Measurements from ENCODE around the gene SLC16A5. TPM values are rescaled to one million over a fixed set of nuclear protein-coding genes. Genes with fewer than 3 reads are reported as not detected.
"Not testable (repeated sequence)": the region's sequence is repeated elsewhere in the genome, so short reads cannot be mapped to it uniquely, and the experiment has no call there.

The SLC16A5 gene
- total RNA-seq (ENCODE audit: low replicate concordance), result 16.4 and 42.0 TPM in 2 replicates
- long read RNA-seq, partial matches to known transcripts, result 7 of 15 reads
- long read RNA-seq, other reads (novel, unspliced or antisense), result 7 of 15 reads

- TF ChIP-seq CTCF (conservative IDR thresholded peaks at IDR 0.05), result no peak
- Mint-ChIP-seq H3K9me3 (no peaks in the 10 kb centered on the region), H3K27ac (peak within 1 kb of the TSS; percentile 87), H3K4me1 (ENCODE audit: unreplicated experiment) (peaks cover 53% of the 10 kb centered on the region), H3K36me3 (no peaks in the 10 kb centered on the region), H3K4me3 (peak within 1 kb of the TSS; percentile 84), H3K27me3 (no peaks in the 10 kb centered on the region)
- peak; percentile 85 for DNase-seq (ENCODE audit: extremely low spot score, unreplicated experiment)
These were observed at the start of gene SLC16A5 for GRCh38 chr17:75087558-75088453. Gene SLC16A5, plus strand, starts transcription at chr17:75087954. Its CDS starts 5,683 bp downstream, at chr17:75093637.

- H3K4me1 Mint-ChIP-seq (ENCODE audit: unreplicated experiment), result peaks cover 8% of the 10 kb centered on the region
- H3K4me3 Mint-ChIP-seq, result no peak overlapping the region
- peaks cover 10% of the 10 kb centered on the region for H3K27me3 Mint-ChIP-seq
- no peak for DNase-seq (ENCODE audit: extremely low spot score, unreplicated experiment)
- no peak for TF ChIP-seq CTCF (conservative IDR thresholded peaks at IDR 0.05)
- H3K9me3 Mint-ChIP-seq, result no peaks in the 10 kb centered on the region
- no peak overlapping the region for H3K27ac Mint-ChIP-seq
- peaks cover 17% of the 10 kb centered on the region for H3K36me3 Mint-ChIP-seq
These were observed 48.5 kb upstream of the SLC16A5 start for GRCh38 chr17:75039238-75039637.

GRCh38 chr17:75041656-75042280, 46.0 kb upstream of the SLC16A5 start:
- no peak overlapping the region for H3K4me3 Mint-ChIP-seq
- H3K27ac Mint-ChIP-seq, result no peak overlapping the region

GRCh38 chr17:75043789-75044188, 44.0 kb upstream of the SLC16A5 start:
- H3K4me1 Mint-ChIP-seq (ENCODE audit: unreplicated experiment), result peaks cover 24% of the 10 kb centered on the region
- not testable (repeated sequence) for H3K27ac Mint-ChIP-seq

More at GRCh38 chr17:75041656-75042280, 46.0 kb upstream of the SLC16A5 start:
- no peak for DNase-seq (ENCODE audit: extremely low spot score, unreplicated experiment)
- Mint-ChIP-seq H3K4me1 (ENCODE audit: unreplicated experiment) (peaks cover 15% of the 10 kb centered on the region), H3K27me3 (no peaks in the 10 kb centered on the region), H3K36me3 (peaks cover 14% of the 10 kb centered on the region), H3K9me3 (no peaks in the 10 kb centered on the region)
- no peak for TF ChIP-seq CTCF (conservative IDR thresholded peaks at IDR 0.05)

GRCh38 chr17:75044716-75045115, 43.0 kb upstream of the SLC16A5 start:
- peaks cover 30% of the 10 kb centered on the region for H3K4me1 Mint-ChIP-seq (ENCODE audit: unreplicated experiment)
- peak overlapping the region; percentile 87 for H3K27ac Mint-ChIP-seq
- peaks cover 8% of the 10 kb centered on the region for H3K36me3 Mint-ChIP-seq
- DNase-seq (ENCODE audit: extremely low spot score, unreplicated experiment), result no peak
- no peak for TF ChIP-seq CTCF (conservative IDR thresholded peaks at IDR 0.05)
- no peaks in the 10 kb centered on the region for H3K27me3 Mint-ChIP-seq
- no peaks in the 10 kb centered on the region for H3K9me3 Mint-ChIP-seq
- H3K4me3 Mint-ChIP-seq, result peak overlapping the region; percentile 82

More at GRCh38 chr17:75043789-75044188, 44.0 kb upstream of the SLC16A5 start:
- peaks cover 12% of the 10 kb centered on the region for H3K36me3 Mint-ChIP-seq
- not testable (repeated sequence) for H3K9me3 Mint-ChIP-seq; H3K4me3 Mint-ChIP-seq; DNase-seq (ENCODE audit: extremely low spot score, unreplicated experiment); H3K27me3 Mint-ChIP-seq

- H3K36me3 Mint-ChIP-seq; DNase-seq (ENCODE audit: extremely low spot score, unreplicated experiment); H3K27me3 Mint-ChIP-seq; H3K9me3 Mint-ChIP-seq: not testable (repeated sequence)
- H3K4me3 Mint-ChIP-seq, result peak overlapping the region; percentile 98
- H3K27ac Mint-ChIP-seq, result peak overlapping the region; percentile 98
- peaks cover 30% of the 10 kb centered on the region for H3K4me1 Mint-ChIP-seq (ENCODE audit: unreplicated experiment)
These were observed 41.8 kb upstream of the SLC16A5 start for GRCh38 chr17:75045946-75046406.
